Keratinocyte (primary cell): ENCODE measurements around the gene DECR2. TPM values are rescaled to one million over a fixed set of nuclear protein-coding genes. Genes with fewer than 3 reads are reported as not detected.

Experiments
- DNase-seq: peaks from one replicate; pipeline ENCODE4 v3.0.0-alpha.2; 2011; ENCODE audit warnings: low read depth, missing footprints, low spot score
- FAIRE-seq: peaks from 2 replicates; lab custom pipeline; 2011; peaks lifted over from hg19 to GRCh38; lab: Jason Lieb, UNC
- H2AFZ ChIP-seq: 2 replicates; pipeline ENCODE4 v1.6.0; 2012; ENCODE audit warnings: low read length, control low read depth, inconsistent platforms; ENCODE audit not compliant: control insufficient read depth
- H3K27ac ChIP-seq: 2 replicates; pipeline ENCODE4 v1.5.1; 2011; ENCODE audit warnings: low read length; ENCODE audit not compliant: control insufficient read depth, insufficient read depth
- H3K27me3 ChIP-seq: 3 replicates; pipeline ENCODE4 v1.6.0; 2011; ENCODE audit warnings: low read length; ENCODE audit not compliant: control insufficient read depth, insufficient read depth; ENCODE audit errors: extremely low read depth
- H3K36me3 ChIP-seq, 2 experiments: 2 replicates in 1 of 2; 3 replicates in 1 of 2; pipeline ENCODE4 v1.5.1; 2011; ENCODE audit warnings: low read length in 2 of 2, mild to moderate bottlenecking in 1 of 2; ENCODE audit not compliant: control insufficient read depth in 2 of 2, insufficient read depth in 2 of 2; ENCODE audit errors: extremely low read depth in 1 of 2
- H3K4me1 ChIP-seq: 3 replicates; pipeline ENCODE4 v1.5.1; 2011; ENCODE audit warnings: low read length; ENCODE audit not compliant: control insufficient read depth, insufficient read depth; ENCODE audit errors: extremely low read depth
- H3K4me2 ChIP-seq: 3 replicates; pipeline ENCODE4 v1.6.0; 2011; ENCODE audit warnings: low read depth, low read length; ENCODE audit not compliant: control insufficient read depth, insufficient read depth; ENCODE audit errors: extremely low read depth
- H3K4me3 ChIP-seq, 3 experiments: fragments of 200-600 bp in 1 of 3; sonication (generic) in 1 of 3; 2 replicates in 2 of 3; 3 replicates in 1 of 3; pipeline ENCODE4 v1.5.1; 2011 to 2016; ENCODE audit warnings: low read length in 3 of 3, mild to moderate bottlenecking in 3 of 3, control low read depth in 2 of 3, inconsistent platforms in 1 of 3, low read depth in 1 of 3, mixed read lengths in 1 of 3, mixed run types in 1 of 3, moderate library complexity in 1 of 3; ENCODE audit not compliant: control insufficient read depth in 2 of 3, insufficient read depth in 2 of 3; ENCODE audit errors: extremely low read depth in 1 of 3
- H3K79me2 ChIP-seq: 2 replicates; pipeline ENCODE4 v1.6.0; 2012; ENCODE audit warnings: low read length; ENCODE audit not compliant: control insufficient read depth, insufficient read depth
- H3K9ac ChIP-seq: 3 replicates; pipeline ENCODE4 v1.6.0; 2011; ENCODE audit warnings: low read length; ENCODE audit not compliant: control insufficient read depth, insufficient read depth; ENCODE audit errors: extremely low read depth
- H3K9me1 ChIP-seq: 3 replicates; pipeline ENCODE4 v1.6.0; 2011; ENCODE audit warnings: low read length; ENCODE audit not compliant: control insufficient read depth, insufficient read depth; ENCODE audit errors: extremely low read depth
- H3K9me3 ChIP-seq: 2 replicates; pipeline ENCODE4 v1.5.1; 2012; ENCODE audit warnings: low read depth, low read length; ENCODE audit not compliant: control insufficient read depth
- H4K20me1 ChIP-seq: 3 replicates; pipeline ENCODE4 v1.6.0; 2011; ENCODE audit warnings: low read length; ENCODE audit not compliant: control insufficient read depth, insufficient read depth; ENCODE audit errors: extremely low read depth
- EZH2 ChIP-seq: IDR thresholded peaks from one replicate; pipeline ENCODE4 v1.6.1; 2012; ENCODE audit warnings: inconsistent platforms, mild to moderate bottlenecking, low read length, moderate library complexity
- dilution Hi-C: fragments of 300-500 bp; cut with MboI; formaldehyde crosslinking; loops from one replicate; pipeline ENCODE4 v1.7.0; 2020; ENCODE audit warnings: low sequenced_read_pairs; ENCODE audit not compliant: extremely low pct_ligation_motif_present
- polyA plus RNA-seq, 5 experiments: library from polyadenylated mRNA; depleted of rRNA in 3 of 5; stranded (reverse) in 3 of 5; stranded (forward) in 1 of 5; unstranded in 1 of 5; fragments of >200 nt; gene quantifications; 1 replicate in 1 of 5; 2 replicates in 3 of 5; 3 replicates in 1 of 5; pipeline versions ENCODE4 v1.2.1 to v1.2.3, GENCODE V29; 2011 to 2012; ENCODE audit warnings: missing spikeins in 2 of 5, low read depth in 1 of 5, low replicate concordance in 1 of 5
- TF ChIP-seq, protein P1 (sequence below), 3 experiments: IDR thresholded peaks in 1 of 3; conservative IDR thresholded peaks in 1 of 3; optimal IDR thresholded peaks in 1 of 3; 2 replicates in 2 of 3; 3 replicates in 1 of 3; pipeline versions ENCODE3 to v1.5.1; 2011; ENCODE audit warnings: low read length in 3 of 3, mild to moderate bottlenecking in 3 of 3, moderate library complexity in 2 of 3, control low read depth in 1 of 3, inconsistent platforms in 1 of 3; ENCODE audit not compliant: insufficient read depth in 2 of 3; ENCODE audit errors: extremely low read depth in 1 of 3

The DECR2 gene
- polyA plus RNA-seq, 1 donor (not counting 4 experiments of a cell fraction or from before 2014, with no cell fraction given): 14.2 TPM

DNA sequence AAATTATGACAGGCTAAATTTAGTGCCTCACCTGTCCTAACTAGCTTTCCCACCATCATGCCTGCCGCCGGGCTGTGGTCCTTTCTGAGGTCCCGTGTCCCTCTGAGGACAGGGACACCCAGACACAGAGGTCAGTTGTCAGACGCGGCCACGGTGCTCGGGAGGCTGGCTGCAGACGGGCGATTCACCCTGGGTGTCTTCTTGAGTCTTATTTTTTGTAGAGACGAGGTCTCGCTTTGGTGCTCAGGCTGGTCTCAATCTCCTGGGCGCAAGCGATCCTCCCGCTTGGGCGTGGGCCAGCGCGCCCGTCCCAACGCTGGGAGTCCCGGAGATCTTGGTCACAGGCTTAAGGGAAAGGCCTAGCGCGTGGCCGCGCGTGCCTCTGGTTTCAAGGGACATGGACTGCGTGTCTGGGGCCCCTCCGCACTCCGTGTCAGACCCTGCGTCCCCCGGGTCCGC is 23.0 kb downstream of the DECR2 start:
- Histone ChIP-seq H3K9ac (peak overlapping the region; percentile 63), H3K9me3 (no peaks in the 10 kb centered on the region), H3K4me2 (peak overlapping the region; percentile 82), H4K20me1 (peaks cover 6% of the 10 kb centered on the region), H3K79me2 (peaks cover 25% of the 10 kb centered on the region), H3K4me1 (peaks cover 32% of the 10 kb centered on the region), H3K27me3 (no peaks in the 10 kb centered on the region), H3K27ac (peak overlapping the region; percentile 71), H3K36me3 (peaks cover 0 to 3% of the 10 kb centered on the region in 2 experiments), H3K4me3 (peak overlapping the region; percentile 54 to 70 (median 58)), H2AFZ (peak overlapping the region; percentile 54), H3K9me1 (peaks cover 5% of the 10 kb centered on the region)
- no peak for FAIRE-seq
- no peak for TF ChIP-seq EZH2
- TF ChIP-seq, protein P1, sequence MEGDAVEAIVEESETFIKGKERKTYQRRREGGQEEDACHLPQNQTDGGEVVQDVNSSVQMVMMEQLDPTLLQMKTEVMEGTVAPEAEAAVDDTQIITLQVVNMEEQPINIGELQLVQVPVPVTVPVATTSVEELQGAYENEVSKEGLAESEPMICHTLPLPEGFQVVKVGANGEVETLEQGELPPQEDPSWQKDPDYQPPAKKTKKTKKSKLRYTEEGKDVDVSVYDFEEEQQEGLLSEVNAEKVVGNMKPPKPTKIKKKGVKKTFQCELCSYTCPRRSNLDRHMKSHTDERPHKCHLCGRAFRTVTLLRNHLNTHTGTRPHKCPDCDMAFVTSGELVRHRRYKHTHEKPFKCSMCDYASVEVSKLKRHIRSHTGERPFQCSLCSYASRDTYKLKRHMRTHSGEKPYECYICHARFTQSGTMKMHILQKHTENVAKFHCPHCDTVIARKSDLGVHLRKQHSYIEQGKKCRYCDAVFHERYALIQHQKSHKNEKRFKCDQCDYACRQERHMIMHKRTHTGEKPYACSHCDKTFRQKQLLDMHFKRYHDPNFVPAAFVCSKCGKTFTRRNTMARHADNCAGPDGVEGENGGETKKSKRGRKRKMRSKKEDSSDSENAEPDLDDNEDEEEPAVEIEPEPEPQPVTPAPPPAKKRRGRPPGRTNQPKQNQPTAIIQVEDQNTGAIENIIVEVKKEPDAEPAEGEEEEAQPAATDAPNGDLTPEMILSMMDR (optimal IDR thresholded peaks at IDR 0.05 in 1 of 3, IDR thresholded peaks at IDR 0.05 in 1 of 3, conservative IDR thresholded peaks at IDR 0.05 in 1 of 3; ENCODE audit: extremely low read depth in 1 of 3, insufficient read depth in 2 of 3, low read length in 3 of 3): no peak
- DNase-seq: no peak
- dilution Hi-C loops: no loop called here

DNA sequence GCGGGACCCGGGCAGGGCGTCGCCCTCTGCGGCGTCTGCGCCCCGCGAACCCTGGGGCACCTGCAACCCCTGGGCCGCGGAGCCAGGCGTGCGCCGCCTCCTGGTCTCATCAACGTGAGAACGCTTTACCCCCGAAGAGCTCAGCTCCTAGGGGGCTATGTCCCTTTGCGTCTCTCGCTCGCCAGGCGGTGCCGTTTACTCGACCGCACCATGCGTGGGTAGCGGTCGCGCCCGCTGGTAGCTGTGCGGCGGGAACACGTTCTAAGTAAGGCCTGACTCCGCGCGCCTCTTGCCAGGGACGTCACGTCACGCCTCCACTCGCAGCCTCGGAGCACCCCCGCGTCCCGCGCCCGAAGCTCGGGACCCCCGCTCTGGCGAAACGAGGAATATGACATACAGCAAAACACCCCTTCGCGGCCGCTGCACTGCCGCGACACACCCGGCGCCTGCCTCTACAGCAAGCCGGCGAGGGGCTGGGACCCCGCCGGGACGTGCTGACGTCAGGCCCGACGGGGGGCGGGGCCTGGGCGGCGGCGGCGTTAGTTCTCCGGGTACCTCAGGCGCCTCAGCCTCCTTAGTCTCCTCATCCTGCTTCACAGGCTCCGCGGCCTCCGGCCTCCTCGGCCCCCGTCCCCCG is 23.5 kb downstream of the DECR2 start, which contains the start of gene RAB11FIP3:
Gene RAB11FIP3 (plus strand): TSS at position 568 of the 637 bp plus-strand sequence. CDS start 358 bp downstream, outside the sequence.
- Histone ChIP-seq H3K79me2 (peaks cover 28% of the 10 kb centered on the region), H3K4me3 (peak within 1 kb of the TSS; percentile 70 to 82 (median 74)), H3K36me3 (peaks cover 0 to 3% of the 10 kb centered on the region in 2 experiments), H2AFZ (peak within 1 kb of the TSS; percentile 54), H3K27ac (peak within 1 kb of the TSS; percentile 71), H3K27me3 (no peaks in the 10 kb centered on the region), H3K4me2 (peak within 1 kb of the TSS; percentile 82), H3K4me1 (peaks cover 32% of the 10 kb centered on the region), H3K9me1 (peaks cover 5% of the 10 kb centered on the region), H4K20me1 (peaks cover 6% of the 10 kb centered on the region), H3K9me3 (no peaks in the 10 kb centered on the region), H3K9ac (peak within 1 kb of the TSS; percentile 69)
- DNase-seq: no peak
- dilution Hi-C loops: no loop called here
- FAIRE-seq: no peak
- no peak for TF ChIP-seq EZH2
- TF ChIP-seq, protein P1 (optimal IDR thresholded peaks at IDR 0.05 in 1 of 3, IDR thresholded peaks at IDR 0.05 in 1 of 3, conservative IDR thresholded peaks at IDR 0.05 in 1 of 3; ENCODE audit: extremely low read depth in 1 of 3, insufficient read depth in 2 of 3, low read length in 3 of 3): peak; percentile 15 to 31 (median 30)
